HG03066 (cell line): Measurements from ENCODE around the gene RBMS3.

Experiments used
- ATAC-seq: cut with Tn5 transposase; IDR thresholded peaks from one replicate; pipeline ENCODE4 v1.9.1; 2021; ENCODE audit warnings: low read depth; ENCODE audit not compliant: unreplicated experiment

RBMS3 gene

GRCh38 chr3:29827756-29828155 is 546.9 kb downstream of the RBMS3 start:
- no peak for ATAC-seq

- no peak for ATAC-seq
These were observed 548.5 kb downstream of the RBMS3 start for GRCh38 chr3:29829340-29829739.

GRCh38 chr3:29850641-29851040 is 569.8 kb downstream of the RBMS3 start:
- no peak for ATAC-seq

- no peak for ATAC-seq
These were observed 571.9 kb downstream of the RBMS3 start for GRCh38 chr3:29852767-29853166.

GRCh38 chr3:29853841-29854397 is 573.0 kb downstream of the RBMS3 start:
- no peak for ATAC-seq

- no peak for ATAC-seq
These were observed 574.0 kb downstream of the RBMS3 start for GRCh38 chr3:29854821-29855220.

- no peak for ATAC-seq
These were observed 578.9 kb downstream of the RBMS3 start for GRCh38 chr3:29859726-29860270.

GRCh38 chr3:29864809-29865208 is 583.9 kb downstream of the RBMS3 start:
- no peak for ATAC-seq

- ATAC-seq = no peak
These were observed 587.8 kb downstream of the RBMS3 start for GRCh38 chr3:29868543-29869101.

GRCh38 chr3:29870136-29870535 is 589.3 kb downstream of the RBMS3 start:
- ATAC-seq = no peak

GRCh38 chr3:29871087-29871486 is 590.2 kb downstream of the RBMS3 start:
- ATAC-seq = no peak

GRCh38 chr3:29880809-29881208 is 599.9 kb downstream of the RBMS3 start:
- no peak for ATAC-seq

- ATAC-seq = no peak
These were observed 606.6 kb downstream of the RBMS3 start for GRCh38 chr3:29887451-29887850.

GRCh38 chr3:29889215-29889614 is 608.3 kb downstream of the RBMS3 start:
- ATAC-seq = no peak

- no peak for ATAC-seq
These were observed 609.9 kb downstream of the RBMS3 start for GRCh38 chr3:29890801-29891200.

GRCh38 chr3:29892976-29893554 is 612.2 kb downstream of the RBMS3 start:
- no peak for ATAC-seq

GRCh38 chr3:29896856-29897255 is 616.0 kb downstream of the RBMS3 start:
- ATAC-seq = no peak

GRCh38 chr3:29898171-29898965 is 617.5 kb downstream of the RBMS3 start:
- no peak for ATAC-seq

GRCh38 chr3:29899021-29899420 is 618.1 kb downstream of the RBMS3 start:
- no peak for ATAC-seq

GRCh38 chr3:29901097-29901496 is 620.2 kb downstream of the RBMS3 start:
- ATAC-seq = no peak

GRCh38 chr3:29903600-29903999 is 622.7 kb downstream of the RBMS3 start:
- no peak for ATAC-seq
